Measurements from ENCODE around the gene LRBA. TPM values are rescaled to one million over a fixed set of nuclear protein-coding genes. Genes with fewer than 3 reads are reported as not detected.

The LRBA gene
- polyA plus RNA-seq, 4 donors: 14.9 to 62.2 (median 19.6) TPM

- 73 to 82% (median 76%) methylated on average over 14 to 23 of the region's 23 CpGs for WGBS, 3 donors
- Histone ChIP-seq H3K4me1 (ENCODE audit: control insufficient read depth in 3 of 3, insufficient read depth in 2 of 3, low read depth in 1 of 3, low read length in 2 of 3) (peaks cover 3 to 58% (median 10%) of the 10 kb centered on the region in 3 donors), H3K9me3 (ENCODE audit: control insufficient read depth in 2 of 2, insufficient read depth in 1 of 2, low read depth in 1 of 2, low read length in 1 of 2) (peaks cover 0 to 6% of the 10 kb centered on the region in 2 donors), H3K36me3 (ENCODE audit: control insufficient read depth in 3 of 3, insufficient read depth in 2 of 3, low read depth in 1 of 3, low read length in 3 of 3) (peaks cover 0 to 14% (median 0%) of the 10 kb centered on the region in 3 donors), H3K27ac (ENCODE audit: low read depth in 1 of 3, low read length in 2 of 3) (peak overlapping the region; percentile 44 to 74 (median 67)), H3K4me3 (ENCODE audit: low read depth in 1 of 3, low read length in 3 of 3) (no peak overlapping the region), H3K27me3 (ENCODE audit: control insufficient read depth in 3 of 3, insufficient read depth in 3 of 3, low read length in 3 of 3) (no peaks in the 10 kb centered on the region)
- FAIRE-seq (no peak), DNase-seq (peak in 1 of 2 donors; percentile 24)
Observed at GRCh38 chr4:150256225-150256620, 758.9 kb downstream of the LRBA start.

GRCh38 chr4:150255610-150256224, 759.4 kb downstream of the LRBA start:
- Histone ChIP-seq H3K9me3 (ENCODE audit: control insufficient read depth in 2 of 2, insufficient read depth in 1 of 2, low read depth in 1 of 2, low read length in 1 of 2) (peaks cover 0 to 6% of the 10 kb centered on the region in 2 donors), H3K27ac (ENCODE audit: low read depth in 1 of 3, low read length in 2 of 3) (peak overlapping the region in 2 of 3 donors; percentile 41 to 65), H3K4me3 (ENCODE audit: low read depth in 1 of 3, low read length in 3 of 3) (no peak overlapping the region), H3K4me1 (ENCODE audit: control insufficient read depth in 3 of 3, insufficient read depth in 2 of 3, low read depth in 1 of 3, low read length in 2 of 3) (peaks cover 3 to 58% (median 10%) of the 10 kb centered on the region in 3 donors), H3K27me3 (ENCODE audit: control insufficient read depth in 3 of 3, insufficient read depth in 3 of 3, low read length in 3 of 3) (no peaks in the 10 kb centered on the region), H3K36me3 (ENCODE audit: control insufficient read depth in 3 of 3, insufficient read depth in 2 of 3, low read depth in 1 of 3, low read length in 3 of 3) (peaks cover 0 to 12% (median 0%) of the 10 kb centered on the region in 3 donors)
- DNase-seq: no peak
- FAIRE-seq: no peak
- WGBS, 3 donors: 67 to 76% (median 75%) methylated on average over 16 of the region's 16 CpGs

GRCh38 chr4:150253965-150254630, 761.0 kb downstream of the LRBA start:
- DNase-seq: no peak
- no peak for FAIRE-seq
- WGBS, 3 donors: 82 to 91% (median 90%) methylated on average over 18 of the region's 18 CpGs
- Histone ChIP-seq H3K9me3 (ENCODE audit: control insufficient read depth in 2 of 2, insufficient read depth in 1 of 2, low read depth in 1 of 2, low read length in 1 of 2) (peaks cover 0 to 6% of the 10 kb centered on the region in 2 donors), H3K4me1 (ENCODE audit: control insufficient read depth in 3 of 3, insufficient read depth in 2 of 3, low read depth in 1 of 3, low read length in 2 of 3) (peaks cover 3 to 56% (median 10%) of the 10 kb centered on the region in 3 donors), H3K27ac (ENCODE audit: low read depth in 1 of 3, low read length in 2 of 3) (no peak overlapping the region), H3K27me3 (ENCODE audit: control insufficient read depth in 3 of 3, insufficient read depth in 3 of 3, low read length in 3 of 3) (no peaks in the 10 kb centered on the region), H3K4me3 (ENCODE audit: low read depth in 1 of 3, low read length in 3 of 3) (no peak overlapping the region), H3K36me3 (ENCODE audit: control insufficient read depth in 3 of 3, insufficient read depth in 2 of 3, low read depth in 1 of 3, low read length in 3 of 3) (peaks cover 0 to 11% (median 0%) of the 10 kb centered on the region in 3 donors)

GRCh38 chr4:150253416-150253815, 761.7 kb downstream of the LRBA start:
- 95 to 97% (median 97%) methylated on average over 11 of the region's 11 CpGs for WGBS, 3 donors
- Histone ChIP-seq H3K4me1 (ENCODE audit: control insufficient read depth in 3 of 3, insufficient read depth in 2 of 3, low read depth in 1 of 3, low read length in 2 of 3) (peaks cover 3 to 51% (median 10%) of the 10 kb centered on the region in 3 donors), H3K27me3 (ENCODE audit: control insufficient read depth in 3 of 3, insufficient read depth in 3 of 3, low read length in 3 of 3) (no peaks in the 10 kb centered on the region), H3K4me3 (ENCODE audit: low read depth in 1 of 3, low read length in 3 of 3) (no peak overlapping the region), H3K27ac (ENCODE audit: low read depth in 1 of 3, low read length in 2 of 3) (no peak overlapping the region), H3K9me3 (ENCODE audit: control insufficient read depth in 2 of 2, insufficient read depth in 1 of 2, low read depth in 1 of 2, low read length in 1 of 2) (peaks cover 0 to 6% of the 10 kb centered on the region in 2 donors), H3K36me3 (ENCODE audit: control insufficient read depth in 3 of 3, insufficient read depth in 2 of 3, low read depth in 1 of 3, low read length in 3 of 3) (peaks cover 0 to 8% (median 0%) of the 10 kb centered on the region in 3 donors)
- no peak for FAIRE-seq
- no peak for DNase-seq

- H3K36me3 ChIP-seq (ENCODE audit: control insufficient read depth in 3 of 3, insufficient read depth in 2 of 3, low read depth in 1 of 3, low read length in 3 of 3): peaks cover 0 to 10% (median 0%) of the 10 kb centered on the region in 3 donors
- no peak for DNase-seq
- no peak overlapping the region for H3K27ac ChIP-seq (ENCODE audit: low read depth in 1 of 3, low read length in 2 of 3)
- H3K9me3 ChIP-seq (ENCODE audit: control insufficient read depth in 2 of 2, insufficient read depth in 1 of 2, low read depth in 1 of 2, low read length in 1 of 2): peaks cover 0 to 6% of the 10 kb centered on the region in 2 donors
- H3K27me3 ChIP-seq (ENCODE audit: control insufficient read depth in 3 of 3, insufficient read depth in 3 of 3, low read length in 3 of 3): no peaks in the 10 kb centered on the region
- FAIRE-seq: no peak
- 92 to 96% (median 95%) methylated on average over 7 of the region's 7 CpGs for WGBS, 3 donors
- H3K4me3 ChIP-seq (ENCODE audit: low read depth in 1 of 3, low read length in 3 of 3): no peak overlapping the region
- H3K4me1 ChIP-seq (ENCODE audit: control insufficient read depth in 3 of 3, insufficient read depth in 2 of 3, low read depth in 1 of 3, low read length in 2 of 3): peaks cover 1 to 44% (median 10%) of the 10 kb centered on the region in 3 donors
Observed at GRCh38 chr4:150252741-150253140, 762.3 kb downstream of the LRBA start.

- no peak for FAIRE-seq
- no peaks in the 10 kb centered on the region for H3K27me3 ChIP-seq (ENCODE audit: control insufficient read depth in 3 of 3, insufficient read depth in 3 of 3, low read length in 3 of 3)
- WGBS, 3 donors: 81 to 90% (median 90%) methylated on average over 6 of the region's 6 CpGs
- H3K27ac ChIP-seq (ENCODE audit: low read depth in 1 of 3, low read length in 2 of 3): no peak overlapping the region
- peak in 1 of 2 donors; percentile 38 for DNase-seq
- H3K36me3 ChIP-seq (ENCODE audit: control insufficient read depth in 3 of 3, insufficient read depth in 2 of 3, low read depth in 1 of 3, low read length in 3 of 3): peaks cover 0 to 10% (median 0%) of the 10 kb centered on the region in 3 donors
- H3K9me3 ChIP-seq (ENCODE audit: control insufficient read depth in 2 of 2, insufficient read depth in 1 of 2, low read depth in 1 of 2, low read length in 1 of 2): peaks cover 0 to 6% of the 10 kb centered on the region in 2 donors
- H3K4me3 ChIP-seq (ENCODE audit: low read depth in 1 of 3, low read length in 3 of 3): no peak overlapping the region
- peaks cover 1 to 40% (median 10%) of the 10 kb centered on the region in 3 donors for H3K4me1 ChIP-seq (ENCODE audit: control insufficient read depth in 3 of 3, insufficient read depth in 2 of 3, low read depth in 1 of 3, low read length in 2 of 3)
Observed at GRCh38 chr4:150252306-150252705, 762.8 kb downstream of the LRBA start.

- FAIRE-seq (no peak), DNase-seq (peak in 1 of 2 donors; percentile 17)
Observed at GRCh38 chr4:150251752-150252190, 763.3 kb downstream of the LRBA start.

GRCh38 chr4:150250998-150251651, 764.0 kb downstream of the LRBA start:
- Histone ChIP-seq H3K27me3 (ENCODE audit: control insufficient read depth in 3 of 3, insufficient read depth in 3 of 3, low read length in 3 of 3) (no peaks in the 10 kb centered on the region), H3K4me3 (ENCODE audit: low read depth in 1 of 3, low read length in 3 of 3) (no peak overlapping the region), H3K36me3 (ENCODE audit: control insufficient read depth in 3 of 3, insufficient read depth in 2 of 3, low read depth in 1 of 3, low read length in 3 of 3) (peaks cover 0 to 10% (median 0%) of the 10 kb centered on the region in 3 donors), H3K27ac (ENCODE audit: low read depth in 1 of 3, low read length in 2 of 3) (no peak overlapping the region), H3K9me3 (ENCODE audit: control insufficient read depth in 2 of 2, insufficient read depth in 1 of 2, low read depth in 1 of 2, low read length in 1 of 2) (peaks cover 0 to 6% of the 10 kb centered on the region in 2 donors), H3K4me1 (ENCODE audit: control insufficient read depth in 3 of 3, insufficient read depth in 2 of 3, low read depth in 1 of 3, low read length in 2 of 3) (peaks cover 0 to 30% (median 4%) of the 10 kb centered on the region in 3 donors)
- FAIRE-seq (no peak), DNase-seq (no peak)
- WGBS, 3 donors: 67 to 88% (median 76%) methylated on average over 4 of the region's 4 CpGs

More at GRCh38 chr4:150251752-150252190, 763.3 kb downstream of the LRBA start:
- WGBS, 3 donors: 75 to 88% (median 82%) methylated on average over 7 of the region's 7 CpGs
- H3K27ac ChIP-seq (ENCODE audit: low read depth in 1 of 3, low read length in 2 of 3): no peak overlapping the region
- H3K4me1 ChIP-seq (ENCODE audit: control insufficient read depth in 3 of 3, insufficient read depth in 2 of 3, low read depth in 1 of 3, low read length in 2 of 3): peaks cover 1 to 37% (median 10%) of the 10 kb centered on the region in 3 donors
- peaks cover 0 to 10% (median 0%) of the 10 kb centered on the region in 3 donors for H3K36me3 ChIP-seq (ENCODE audit: control insufficient read depth in 3 of 3, insufficient read depth in 2 of 3, low read depth in 1 of 3, low read length in 3 of 3)
- peaks cover 0 to 6% of the 10 kb centered on the region in 2 donors for H3K9me3 ChIP-seq (ENCODE audit: control insufficient read depth in 2 of 2, insufficient read depth in 1 of 2, low read depth in 1 of 2, low read length in 1 of 2)
- H3K4me3 ChIP-seq (ENCODE audit: low read depth in 1 of 3, low read length in 3 of 3): no peak overlapping the region
- no peaks in the 10 kb centered on the region for H3K27me3 ChIP-seq (ENCODE audit: control insufficient read depth in 3 of 3, insufficient read depth in 3 of 3, low read length in 3 of 3)
